KOPT-K1 (cell line): ENCODE data around the gene EEFSEC.

ENCODE experiments used
- H3K27ac ChIP-seq: fragments of 200-600 bp; sonication (generic); 2 replicates; pipeline ENCODE4 v1.5.1; 2016; ENCODE audit warnings: antibody characterized with exemption, mild to moderate bottlenecking, low read depth, low read length; ENCODE audit not compliant: poor library complexity, severe bottlenecking
- H3K36me3 ChIP-seq: fragments of 200-600 bp; sonication (generic); 2 replicates; pipeline ENCODE4 v1.5.1; 2017; ENCODE audit warnings: antibody characterized with exemption, mild to moderate bottlenecking, low read length, moderate library complexity; ENCODE audit not compliant: insufficient read depth
- H3K9me3 ChIP-seq: fragments of 200-600 bp; sonication (generic); 2 replicates; pipeline ENCODE4 v1.5.1; 2017; ENCODE audit warnings: antibody characterized with exemption, low read length, mild to moderate bottlenecking; ENCODE audit not compliant: insufficient read depth, poor library complexity, severe bottlenecking

The EEFSEC gene

GRCh38 chr3:128252083-128252482, 98.8 kb downstream of the EEFSEC start:
- peaks cover 6% of the 10 kb centered on the region for H3K9me3 ChIP-seq
- H3K36me3 ChIP-seq, result peaks cover 23% of the 10 kb centered on the region; the same call in 1 of the 2 replicates
- H3K27ac ChIP-seq, result no peak overlapping the region

- Histone ChIP-seq H3K9me3 (peaks cover 6% of the 10 kb centered on the region), H3K27ac (no peak overlapping the region), H3K36me3 (peaks cover 13% of the 10 kb centered on the region; the same call in 1 of the 2 replicates)
Measured at GRCh38 chr3:128253150-128253549, 99.9 kb downstream of the EEFSEC start.

- Histone ChIP-seq H3K36me3 (peaks cover 15% of the 10 kb centered on the region; the same call in 1 of the 2 replicates), H3K27ac (no peak overlapping the region), H3K9me3 (peaks cover 12% of the 10 kb centered on the region)
Measured at GRCh38 chr3:128254066-128254590, 100.8 kb downstream of the EEFSEC start.

GRCh38 chr3:128254967-128255366, 101.7 kb downstream of the EEFSEC start:
- no peak overlapping the region for H3K27ac ChIP-seq
- peaks cover 19% of the 10 kb centered on the region for H3K9me3 ChIP-seq
- H3K36me3 ChIP-seq, result peaks cover 10% of the 10 kb centered on the region; the same call in 1 of the 2 replicates

- Histone ChIP-seq H3K9me3 (peaks cover 23% of the 10 kb centered on the region), H3K27ac (no peak overlapping the region), H3K36me3 (peaks cover 17% of the 10 kb centered on the region; the same call in 1 of the 2 replicates)
Measured at GRCh38 chr3:128256131-128256530, 102.8 kb downstream of the EEFSEC start.

GRCh38 chr3:128257632-128258031, 104.4 kb downstream of the EEFSEC start:
- Histone ChIP-seq H3K27ac (no peak overlapping the region), H3K36me3 (peaks cover 17% of the 10 kb centered on the region; the same call in 1 of the 2 replicates), H3K9me3 (peaks cover 23% of the 10 kb centered on the region)

- peaks cover 25% of the 10 kb centered on the region; the same call in 1 of the 2 replicates for H3K36me3 ChIP-seq
- peaks cover 23% of the 10 kb centered on the region for H3K9me3 ChIP-seq
- H3K27ac ChIP-seq, result no peak overlapping the region
Measured at GRCh38 chr3:128260275-128260674, 107.0 kb downstream of the EEFSEC start.

GRCh38 chr3:128262457-128262856, 109.2 kb downstream of the EEFSEC start:
- Histone ChIP-seq H3K9me3 (peaks cover 23% of the 10 kb centered on the region), H3K27ac (no peak overlapping the region), H3K36me3 (peaks cover 39% of the 10 kb centered on the region; the same call in 1 of the 2 replicates)

- Histone ChIP-seq H3K27ac (no peak overlapping the region), H3K36me3 (peaks cover 42% of the 10 kb centered on the region; the same call in 1 of the 2 replicates), H3K9me3 (peaks cover 23% of the 10 kb centered on the region)
Measured at GRCh38 chr3:128263118-128263517, 109.8 kb downstream of the EEFSEC start.

GRCh38 chr3:128263946-128264345, 110.7 kb downstream of the EEFSEC start:
- Histone ChIP-seq H3K27ac (no peak overlapping the region), H3K9me3 (peaks cover 18% of the 10 kb centered on the region), H3K36me3 (peaks cover 39% of the 10 kb centered on the region; the same call in 1 of the 2 replicates)

GRCh38 chr3:128266453-128266852, 113.2 kb downstream of the EEFSEC start:
- Histone ChIP-seq H3K36me3 (peaks cover 30% of the 10 kb centered on the region; the same call in 1 of the 2 replicates), H3K9me3 (no peaks in the 10 kb centered on the region), H3K27ac (no peak overlapping the region)

- Histone ChIP-seq H3K36me3 (peaks cover 30% of the 10 kb centered on the region; the same call in 1 of the 2 replicates), H3K27ac (no peak overlapping the region), H3K9me3 (no peaks in the 10 kb centered on the region)
Measured at GRCh38 chr3:128267541-128267940, 114.3 kb downstream of the EEFSEC start.

GRCh38 chr3:128269006-128269775, 115.9 kb downstream of the EEFSEC start:
- Histone ChIP-seq H3K36me3 (peaks cover 28% of the 10 kb centered on the region; the same call in 1 of the 2 replicates), H3K9me3 (no peaks in the 10 kb centered on the region), H3K27ac (no peak overlapping the region)

- peaks cover 22% of the 10 kb centered on the region; the same call in 1 of the 2 replicates for H3K36me3 ChIP-seq
- H3K27ac ChIP-seq, result no peak overlapping the region
- H3K9me3 ChIP-seq, result no peaks in the 10 kb centered on the region
Measured at GRCh38 chr3:128269796-128270195, 116.5 kb downstream of the EEFSEC start.
